Adrenal gland (tissue), 12 donors: Measurements from ENCODE around the gene PDE8A. TPM values are rescaled to one million over a fixed set of nuclear protein-coding genes. Genes with fewer than 3 reads are reported as not detected.
A peak's percentile ranks its signal among the peaks of the same experiment; 100 is the strongest.

Experiments used
- DNase-seq, 7 donors: peaks; one replicate each; pipeline ENCODE4 v3.0.0-alpha.2; 2019 to 2020
- H3K27ac ChIP-seq, 5 donors: fragments of 200-600 bp; sonication (generic) in 4 of 5; 1 replicate in 3 of 5; 2 replicates in 2 of 5; pipeline versions ENCODE4 v1.5.1 to v1.8.0; 2016 to 2020; ENCODE audit warnings: mild to moderate bottlenecking in 1 of 5
- H3K27me3 ChIP-seq: fragments of 200-600 bp; 2 replicates; pipeline ENCODE4 v1.8.0; 2021
- H3K36me3 ChIP-seq, 2 donors: fragments of 200-600 bp; replicated peaks in 1 of 2; 1 replicate in 1 of 2; 2 replicates in 1 of 2; pipeline versions ENCODE4 v1.5.1 to v1.8.0; 2018 to 2022
- H3K4me1 ChIP-seq, 2 donors: fragments of 200-600 bp; replicated peaks in 1 of 2; 1 replicate in 1 of 2; 2 replicates in 1 of 2; pipeline versions ENCODE4 v1.5.1 to v1.8.0; 2018 to 2021
- H3K4me3 ChIP-seq, 4 donors: fragments of 200-600 bp; sonication (generic) in 3 of 4; one replicate each; pipeline ENCODE4 v1.5.1; 2016 to 2018
- H3K9me3 ChIP-seq, 3 donors: fragments of 200-600 bp; sonication (generic) in 1 of 3; replicated peaks in 1 of 3; 1 replicate in 2 of 3; 2 replicates in 1 of 3; pipeline versions ENCODE4 v1.5.1 to v1.8.0; 2016 to 2021
- CTCF ChIP-seq, 6 experiments: fragments of 450-650 bp in 4 of 6; fragments of 200-600 bp in 2 of 6; sonication (generic) in 1 of 6; IDR thresholded peaks; 1 replicate in 5 of 6; 2 replicates in 1 of 6; pipeline versions ENCODE4 v1.5.1 to v1.8.0; 2016 to 2021; ENCODE audit warnings: antibody characterized with exemption in 6 of 6, mild to moderate bottlenecking in 2 of 6, moderate library complexity in 1 of 6
- POLR2A ChIP-seq, 2 donors: fragments of 450-650 bp; IDR thresholded peaks; one replicate each; pipeline ENCODE4 v1.6.1; 2017; ENCODE audit warnings: antibody characterized with exemption in 2 of 2, mild to moderate bottlenecking in 2 of 2, moderate library complexity in 1 of 2
- WGBS, 4 donors: extraction: QIAGEN DNeasy Blood & Tissue Kit in 2 of 4; methylation state at CpG; one replicate each; pipeline versions ENCODE4 v1.1.5 to v1.1.7; 2013 to 2017; 5-methylcytosine and 5-hydroxymethylcytosine counted together
- intact Hi-C, 2 donors: fragments of 100-400 bp; cut with DNase I; formaldehyde crosslinking; loops; one replicate each; pipeline versions ENCODE4 v1.14.1 to v1.15.0; 2022 to 2023
- polyA plus RNA-seq, 3 donors: library from polyadenylated mRNA; stranded (reverse); fragments of 200-250 nt in 2 of 3; fragments of 350-450 nt in 1 of 3; fragmentation: Illumina TruSeq in 1 of 3; extraction: RNeasy Lipid Tissue Mini Kit (QIAGEN cat#74804) in 1 of 3; gene quantifications; one replicate each; pipeline ENCODE4 v1.2.3, GENCODE V29; 2013 to 2014
- total RNA-seq, 9 donors: library from RNA; depleted of rRNA in 4 of 9; stranded (reverse); fragments of >200 nt in 4 of 9; fragments of 120-200 nt in 1 of 9; fragmentation: NEBNext Ultra II Directional in 1 of 9; extraction: Animal tissue kit (Norgen Biotek cat#: 25700) in 1 of 9; gene quantifications; one replicate each; pipeline versions ENCODE4 v1.1.0 to v1.2.4, GENCODE V29; 2013 to 2023
- donor health status: healthy with polysubstance abuse.
- donor health status: Bipolar disorder and iron deficiency.
- donor health status: DM: yes; HTN: yes; CAD: no.
- donor health status: DM: no; HTN: no; CAD: no.
- donor health status: DM: no; HTN: no; CAD: no.
- donor health status: DM: yes; HTN: yes; CAD: no.

PDE8A gene
- total and polyA plus RNA-seq, 12 donors, result 47.3 to 123 (median 66.4) TPM

- H3K27ac ChIP-seq, result no peak overlapping the region
- no peaks in the 10 kb centered on the region for H3K27me3 ChIP-seq
- H3K4me3 ChIP-seq, result no peak overlapping the region
- DNase-seq, result no peak
- no peaks in the 10 kb centered on the region for H3K9me3 ChIP-seq
- no peaks in the 10 kb centered on the region for H3K36me3 ChIP-seq
- intact Hi-C loops, result no loop called here
- 90 to 96% (median 93%) methylated on average over 11 of the region's 11 CpGs for WGBS, 4 donors
- H3K4me1 ChIP-seq, result peaks cover 15 to 18% of the 10 kb centered on the region in 2 donors
- TF ChIP-seq POLR2A (IDR thresholded peaks at IDR 0.05), result no peak
- no peak for TF ChIP-seq CTCF (IDR thresholded peaks at IDR 0.05)
Measured at GRCh38 chr15:84944861-84945260, 36.8 kb upstream of the PDE8A start.

GRCh38 chr15:84946772-84947489 is 34.7 kb upstream of the PDE8A start:
- intact Hi-C loops, result no loop called here
- Histone ChIP-seq H3K4me3 (no peak overlapping the region), H3K4me1 (peaks cover 16 to 26% of the 10 kb centered on the region in 2 donors), H3K9me3 (no peaks in the 10 kb centered on the region), H3K36me3 (no peaks in the 10 kb centered on the region), H3K27me3 (no peaks in the 10 kb centered on the region), H3K27ac (peak overlapping the region in 3 of 5 donors; percentile 17 to 85 (median 75))
- 67 to 70% (median 68%) methylated on average over 4 to 5 of the region's 5 CpGs for WGBS, 4 donors
- TF ChIP-seq CTCF (IDR thresholded peaks at IDR 0.05) (no peak), POLR2A (IDR thresholded peaks at IDR 0.05) (no peak)
- peak; percentile 54 to 72 (median 62) for DNase-seq

DNA sequence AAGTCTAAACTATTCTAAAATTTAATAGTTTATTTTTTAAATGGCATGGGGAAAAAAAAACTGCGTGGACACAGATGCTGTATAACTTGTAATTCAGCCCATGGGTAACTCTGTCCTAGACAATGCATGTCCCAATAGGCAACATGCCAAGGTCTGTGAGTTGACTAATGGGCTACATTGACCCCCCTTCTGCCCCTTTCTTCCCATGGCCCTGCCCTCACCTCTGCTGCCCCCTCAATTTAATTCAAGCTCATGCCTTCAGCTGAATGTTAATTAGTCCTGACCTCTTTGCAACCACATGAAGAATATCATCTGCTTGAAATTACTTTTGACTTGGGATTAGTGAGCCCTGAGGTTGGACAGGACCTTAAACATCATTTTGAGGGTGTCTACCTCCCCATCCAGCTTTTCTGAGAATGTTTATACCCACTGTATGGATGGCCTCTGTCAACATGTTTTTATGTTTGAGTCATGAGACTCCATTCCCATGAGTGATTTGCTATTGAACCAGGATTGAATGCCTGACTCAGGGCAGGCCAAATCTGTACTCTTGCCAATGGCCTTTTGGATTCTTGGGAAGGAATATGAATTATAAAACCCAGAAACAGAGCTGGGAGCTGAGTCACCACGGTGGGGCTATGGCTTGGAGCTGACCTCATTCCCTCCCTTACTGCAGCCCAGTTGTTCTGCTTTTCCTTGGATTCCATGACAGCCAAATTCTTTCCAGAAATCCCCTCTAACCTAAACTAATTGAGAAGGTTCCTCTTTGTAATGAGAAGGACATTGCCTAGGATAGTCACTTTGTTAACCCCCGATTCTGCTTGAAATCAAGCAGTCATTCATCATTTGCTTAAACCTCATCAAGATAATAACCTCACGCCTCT is 33.5 kb upstream of the PDE8A start:
- Histone ChIP-seq H3K4me3 (no peak overlapping the region), H3K9me3 (no peaks in the 10 kb centered on the region), H3K36me3 (no peaks in the 10 kb centered on the region), H3K27ac (peak overlapping the region in 4 of 5 donors; percentile 39 to 85 (median 68)), H3K4me1 (peaks cover 16 to 26% of the 10 kb centered on the region in 2 donors), H3K27me3 (no peaks in the 10 kb centered on the region)
- peak; percentile 72 to 88 (median 87) for DNase-seq
- intact Hi-C loops, result no loop called here
- TF ChIP-seq CTCF (IDR thresholded peaks at IDR 0.05) (no peak), POLR2A (IDR thresholded peaks at IDR 0.05) (no peak)
- 49 to 53% (median 50%) methylated on average over 4 of the region's 4 CpGs for WGBS, 4 donors

- DNase-seq, result no peak
- Histone ChIP-seq H3K36me3 (no peaks in the 10 kb centered on the region), H3K27ac (peak overlapping the region in 3 of 5 donors; percentile 39 to 85 (median 75)), H3K27me3 (no peaks in the 10 kb centered on the region), H3K4me3 (no peak overlapping the region), H3K9me3 (no peaks in the 10 kb centered on the region), H3K4me1 (peaks cover 16 to 26% of the 10 kb centered on the region in 2 donors)
- intact Hi-C loops, result no loop called here
- no peak for TF ChIP-seq CTCF (IDR thresholded peaks at IDR 0.05)
- TF ChIP-seq POLR2A (IDR thresholded peaks at IDR 0.05), result no peak
- WGBS, 4 donors, result 80 to 94% (median 87%) methylated on average over 2 of the region's 2 CpGs
Measured at GRCh38 chr15:84949043-84949442, 32.6 kb upstream of the PDE8A start.
